GM19468 (cell line): ENCODE results near the gene AFAP1L2.
"Not testable (repeated sequence)": the region's sequence is repeated elsewhere in the genome, so short reads cannot be mapped to it uniquely, and the experiment has no call there.

Experiments used
- ATAC-seq: cut with Tn5 transposase; IDR thresholded peaks from one replicate; pipeline ENCODE4 v1.9.1; 2021; ENCODE audit warnings: mild to moderate bottlenecking, moderate library complexity, moderate number of reproducible peaks; ENCODE audit not compliant: unreplicated experiment; ENCODE audit errors: extremely low read depth

The AFAP1L2 gene

DNA sequence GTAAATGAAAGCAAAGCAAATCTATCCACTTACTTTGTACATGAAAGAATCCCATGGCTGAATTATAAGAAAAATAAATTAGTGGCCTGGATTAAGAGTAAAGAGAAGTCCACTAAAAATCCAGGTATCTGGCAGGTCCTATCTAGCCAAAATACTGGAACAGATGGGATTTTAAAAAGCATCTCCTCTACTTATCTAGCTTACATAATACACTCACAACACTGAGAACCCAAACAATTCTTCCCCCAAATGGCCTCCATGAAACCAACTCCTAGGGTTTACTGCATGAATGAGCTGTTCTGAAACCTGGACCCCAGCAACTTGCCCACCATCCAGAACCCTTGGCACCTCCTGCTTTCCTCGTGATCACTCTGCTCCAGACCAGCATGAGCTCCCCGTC lies 61.3 kb downstream of the AFAP1L2 start:
- ATAC-seq, result no peak

DNA sequence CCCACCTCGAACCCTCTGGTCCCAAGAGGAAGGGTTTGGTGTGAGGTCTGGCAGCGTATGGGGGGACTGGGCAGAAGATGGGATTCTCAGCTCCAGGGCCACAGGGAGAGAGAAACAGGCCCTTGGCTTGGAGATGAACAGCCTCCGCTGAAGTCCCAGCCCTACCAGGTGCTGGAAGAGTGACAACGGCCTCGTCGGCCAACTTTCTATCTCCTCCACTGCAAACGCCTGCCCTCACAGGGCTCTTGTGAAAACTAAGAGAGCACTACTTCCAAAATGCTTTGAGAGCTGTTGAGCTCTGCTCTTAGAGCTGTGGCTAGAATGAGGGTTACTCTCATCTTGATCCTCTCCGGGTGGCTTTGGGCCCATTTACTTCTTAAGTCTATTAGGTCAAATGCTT lies 63.5 kb downstream of the AFAP1L2 start:
- ATAC-seq, result no peak

DNA sequence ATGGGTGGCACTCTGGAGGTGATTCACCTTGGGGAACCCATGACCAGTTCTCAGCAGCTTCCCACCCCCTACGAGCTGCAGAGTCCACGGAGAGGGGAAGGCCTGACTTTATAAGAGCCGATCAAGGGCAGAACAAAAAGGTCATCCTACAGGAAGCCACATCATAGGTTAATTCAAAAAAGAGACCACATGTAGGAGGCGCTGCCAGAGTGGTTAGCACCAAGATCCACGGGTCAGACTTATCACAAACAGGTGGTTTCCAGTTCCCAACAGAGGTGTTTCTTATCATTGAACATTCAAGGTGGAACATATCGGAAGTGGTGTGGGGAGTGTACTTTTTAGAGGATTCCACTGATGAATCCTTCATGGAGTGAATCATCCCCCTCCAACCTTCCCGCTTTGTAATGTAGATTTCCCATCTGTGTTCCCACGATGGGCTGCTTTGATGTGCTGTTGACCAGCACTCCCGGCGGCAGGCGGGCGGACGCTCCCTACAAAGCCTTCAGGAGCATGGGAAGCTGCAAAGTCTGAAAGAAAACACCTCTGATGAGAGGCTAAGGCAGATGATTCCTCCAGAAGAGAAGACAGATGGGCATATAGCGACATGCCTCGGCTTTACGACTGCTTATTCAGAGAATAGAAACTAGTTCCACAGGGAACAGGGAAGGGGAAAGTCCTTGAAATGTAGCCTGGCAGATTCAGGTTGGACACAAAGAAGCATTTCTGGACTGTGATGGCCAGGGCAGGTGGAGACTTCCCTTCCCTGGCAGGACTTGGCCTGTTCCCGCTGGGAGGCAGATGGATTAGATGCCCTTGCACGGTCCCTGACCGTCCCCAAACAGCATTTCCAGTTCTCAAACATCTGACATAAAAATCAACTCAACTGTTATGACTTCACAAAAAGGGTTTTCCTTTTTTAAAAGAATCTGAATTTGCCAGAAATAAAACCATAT lies 66.5 kb downstream of the AFAP1L2 start:
- no peak for ATAC-seq

DNA sequence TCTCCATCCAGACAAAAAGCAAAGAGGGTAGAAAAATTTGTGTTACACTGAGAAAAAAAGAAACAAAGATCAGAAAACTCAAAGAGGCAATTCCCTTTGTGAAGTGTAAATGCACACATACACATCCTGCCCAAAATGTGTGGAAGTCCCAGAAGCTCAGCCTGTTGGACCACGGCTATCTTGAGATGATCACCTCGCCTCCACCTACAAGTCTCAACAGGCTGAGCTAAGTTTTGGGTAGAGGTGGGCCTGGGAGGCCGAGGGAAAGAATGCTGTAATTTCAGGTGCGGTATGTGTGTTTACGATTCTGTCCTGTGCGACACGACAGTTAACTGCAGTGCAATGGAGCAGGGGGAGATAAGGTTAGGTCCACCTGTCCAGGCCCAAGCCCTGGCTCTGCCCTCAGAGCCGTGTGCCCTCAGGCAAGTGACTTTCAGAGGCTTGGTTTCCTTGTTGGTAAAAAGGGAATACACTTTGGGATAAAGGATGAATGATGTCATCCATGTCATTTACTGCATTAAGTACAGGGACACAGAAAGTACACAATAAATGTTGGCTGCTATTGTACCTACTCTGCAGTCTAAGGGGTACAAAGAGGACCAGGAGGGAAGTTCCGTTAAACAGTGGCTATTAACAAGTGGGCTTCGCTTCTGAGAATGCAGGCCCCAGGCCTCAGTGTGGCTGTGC lies 67.3 kb downstream of the AFAP1L2 start:
- no peak for ATAC-seq

DNA sequence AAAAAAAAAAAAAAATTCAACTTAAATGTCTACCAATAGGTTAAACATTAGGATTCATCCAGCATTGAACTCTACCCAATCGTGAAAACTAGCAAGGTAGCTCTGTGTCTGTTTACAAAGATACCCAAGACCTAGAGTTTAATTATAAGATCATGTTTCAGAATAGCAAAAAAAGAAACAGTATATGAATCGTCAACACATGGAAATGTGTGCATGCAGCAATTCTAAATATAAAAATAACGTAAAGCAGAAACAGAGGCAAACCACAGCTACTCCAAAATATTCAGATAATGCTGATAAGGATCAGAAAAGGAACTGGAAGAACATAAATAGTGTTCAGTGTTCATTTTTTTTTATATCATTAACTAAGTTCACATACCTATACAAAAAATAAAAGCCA lies 68.7 kb downstream of the AFAP1L2 start:
- ATAC-seq, result no peak

DNA sequence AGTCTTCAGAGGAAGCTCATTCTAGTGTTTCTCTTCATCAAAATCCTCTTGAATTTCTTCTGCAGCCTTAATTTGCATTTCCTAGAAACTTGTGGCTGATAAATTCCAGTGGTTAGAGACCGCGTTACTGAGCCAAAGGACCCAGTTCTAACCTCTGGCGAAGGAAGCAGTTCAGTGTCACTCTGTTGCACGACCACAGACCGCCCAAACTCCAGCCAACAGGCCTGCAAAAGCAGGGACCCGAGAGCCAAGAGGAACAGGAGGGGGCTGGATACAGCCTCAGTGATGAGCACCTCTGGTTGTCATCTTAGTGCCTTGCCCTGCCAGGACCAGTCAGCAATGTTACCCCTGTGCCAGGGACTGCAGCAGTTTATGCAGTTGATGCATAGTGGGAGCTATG lies 70.0 kb downstream of the AFAP1L2 start:
- ATAC-seq, result no peak

DNA sequence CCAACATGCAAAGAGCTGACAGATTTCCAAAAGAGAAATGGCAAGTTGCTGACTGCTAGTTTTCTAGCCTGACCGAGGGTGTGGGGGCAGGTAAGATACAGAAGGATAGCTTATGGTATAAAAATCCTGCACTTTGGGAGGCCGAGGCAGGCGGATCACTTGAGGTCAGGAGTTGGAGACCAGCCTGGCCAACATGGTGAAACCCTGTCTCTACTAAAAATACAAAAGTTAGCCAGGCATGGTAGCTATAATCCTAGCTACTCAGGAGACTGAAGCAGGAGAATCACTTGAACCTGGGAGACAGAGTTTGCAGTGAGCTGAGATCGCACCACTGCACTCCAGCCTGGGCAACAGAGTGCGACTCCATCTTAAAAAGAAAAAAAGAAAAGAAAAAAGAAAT lies 70.9 kb downstream of the AFAP1L2 start:
- not testable (repeated sequence) for ATAC-seq

DNA sequence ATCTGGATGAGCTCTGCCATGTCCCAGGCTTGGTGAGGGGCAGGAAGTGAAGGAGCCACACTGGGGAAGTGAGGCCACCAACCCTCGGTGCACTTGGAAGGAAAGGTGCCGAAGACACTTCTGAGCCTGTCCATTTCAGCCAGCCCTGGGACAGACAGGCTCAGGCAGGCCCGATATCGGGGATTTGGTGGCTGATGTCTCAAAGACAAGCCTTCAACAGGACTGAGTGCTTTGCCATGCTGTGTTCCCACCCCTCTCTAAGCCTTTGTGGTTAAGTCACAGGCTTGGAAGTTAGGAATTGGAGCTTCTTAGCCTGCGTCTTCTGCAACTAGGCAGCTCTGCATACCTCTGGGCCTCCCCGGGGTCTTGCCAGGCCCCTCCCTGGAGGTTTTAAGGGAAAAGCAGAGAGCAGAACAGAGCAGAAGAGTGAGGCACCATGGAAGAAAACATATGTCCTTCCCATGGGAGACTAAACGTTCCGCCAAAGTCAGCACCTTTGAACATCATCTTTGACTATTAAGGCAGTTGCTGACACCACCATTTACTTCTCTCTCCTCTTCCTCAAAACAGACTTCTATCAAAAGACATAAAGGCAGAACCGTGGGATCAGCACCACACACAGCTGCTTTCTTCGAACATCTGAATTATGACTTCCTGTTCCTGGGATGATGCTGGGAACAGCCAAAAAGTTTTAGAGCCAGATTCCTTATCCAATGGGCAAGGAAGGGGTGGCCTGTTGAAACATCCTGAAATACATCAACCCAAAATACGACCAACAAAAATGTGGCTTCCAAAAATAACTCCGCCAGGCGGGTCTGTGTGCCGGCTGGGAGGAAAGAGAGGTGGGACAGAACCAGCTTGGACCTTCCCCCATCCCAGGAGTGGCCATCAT lies 71.8 kb downstream of the AFAP1L2 start:
- ATAC-seq, result no peak

DNA sequence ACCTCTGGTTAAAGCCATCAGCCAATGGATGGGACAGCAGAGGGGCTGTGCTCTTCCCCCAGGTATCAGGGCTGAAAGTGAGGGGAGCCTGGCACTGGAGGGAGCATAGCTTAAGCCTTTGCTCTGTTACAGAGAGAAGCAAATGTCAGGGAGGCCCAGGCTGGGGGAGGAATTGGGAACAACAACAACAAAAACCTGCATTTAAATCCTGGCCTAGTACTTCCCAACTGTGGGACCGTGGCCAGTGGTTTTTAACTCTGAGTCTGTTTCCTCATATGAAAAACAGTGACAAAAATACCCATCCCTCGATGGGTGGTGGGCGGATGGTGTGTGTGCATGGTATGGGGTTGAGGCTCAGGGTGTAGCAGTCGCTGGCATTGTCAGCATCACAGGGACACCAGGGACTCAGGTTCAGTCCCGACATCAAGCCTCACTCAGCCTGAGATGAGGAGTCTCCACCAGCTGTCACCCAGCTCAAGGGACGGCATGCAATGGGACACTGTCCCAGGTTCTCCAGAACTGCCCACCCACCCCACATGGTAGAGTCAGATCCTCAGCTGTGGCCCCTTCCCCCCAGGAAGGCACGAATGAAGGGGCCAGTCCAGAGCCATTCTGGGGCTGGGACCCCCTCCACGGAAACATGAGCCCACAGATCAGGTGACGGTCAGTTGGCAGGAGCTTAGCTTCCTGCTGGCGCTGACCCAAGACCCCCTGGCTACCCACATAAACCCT lies 74.5 kb downstream of the AFAP1L2 start:
- ATAC-seq, result no peak

DNA sequence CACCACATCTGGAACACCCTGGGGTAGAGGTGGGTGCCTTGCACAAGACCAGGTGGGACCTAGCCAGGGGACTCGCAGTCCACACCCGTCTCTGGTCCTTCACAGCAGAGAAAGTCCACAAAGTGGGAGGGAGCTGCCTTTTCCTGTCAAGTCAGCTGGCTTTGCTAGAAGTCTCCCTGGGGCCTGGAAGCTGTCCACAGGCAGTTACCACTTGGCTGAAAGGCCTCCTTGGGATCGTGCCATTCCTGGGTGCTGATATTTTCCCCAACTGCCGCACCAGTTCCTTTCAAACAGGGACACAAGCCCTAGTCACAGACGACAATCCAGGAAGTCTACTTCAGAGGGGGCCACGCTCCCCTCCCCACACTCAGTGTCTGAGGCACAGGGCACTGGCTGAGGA lies 75.4 kb downstream of the AFAP1L2 start:
- no peak for ATAC-seq

DNA sequence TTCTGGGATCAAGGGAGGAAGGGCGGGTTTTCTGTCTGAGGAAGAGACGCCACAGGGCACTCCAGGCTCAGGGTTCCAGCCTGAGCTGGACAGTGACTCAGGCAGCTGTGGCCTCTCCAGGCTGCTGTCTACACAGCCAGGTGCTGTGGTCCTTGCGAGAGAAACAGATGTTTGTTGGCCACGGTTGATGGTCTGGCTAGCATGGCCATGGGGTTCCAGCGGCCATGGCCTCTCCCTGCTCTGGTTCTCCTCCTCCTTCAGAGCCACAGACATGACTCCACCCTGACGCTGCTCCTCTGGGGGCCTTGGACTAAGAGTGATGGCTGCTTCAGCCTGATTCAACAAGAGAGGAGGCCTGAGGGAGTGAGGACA lies 75.9 kb downstream of the AFAP1L2 start:
- ATAC-seq, result no peak

DNA sequence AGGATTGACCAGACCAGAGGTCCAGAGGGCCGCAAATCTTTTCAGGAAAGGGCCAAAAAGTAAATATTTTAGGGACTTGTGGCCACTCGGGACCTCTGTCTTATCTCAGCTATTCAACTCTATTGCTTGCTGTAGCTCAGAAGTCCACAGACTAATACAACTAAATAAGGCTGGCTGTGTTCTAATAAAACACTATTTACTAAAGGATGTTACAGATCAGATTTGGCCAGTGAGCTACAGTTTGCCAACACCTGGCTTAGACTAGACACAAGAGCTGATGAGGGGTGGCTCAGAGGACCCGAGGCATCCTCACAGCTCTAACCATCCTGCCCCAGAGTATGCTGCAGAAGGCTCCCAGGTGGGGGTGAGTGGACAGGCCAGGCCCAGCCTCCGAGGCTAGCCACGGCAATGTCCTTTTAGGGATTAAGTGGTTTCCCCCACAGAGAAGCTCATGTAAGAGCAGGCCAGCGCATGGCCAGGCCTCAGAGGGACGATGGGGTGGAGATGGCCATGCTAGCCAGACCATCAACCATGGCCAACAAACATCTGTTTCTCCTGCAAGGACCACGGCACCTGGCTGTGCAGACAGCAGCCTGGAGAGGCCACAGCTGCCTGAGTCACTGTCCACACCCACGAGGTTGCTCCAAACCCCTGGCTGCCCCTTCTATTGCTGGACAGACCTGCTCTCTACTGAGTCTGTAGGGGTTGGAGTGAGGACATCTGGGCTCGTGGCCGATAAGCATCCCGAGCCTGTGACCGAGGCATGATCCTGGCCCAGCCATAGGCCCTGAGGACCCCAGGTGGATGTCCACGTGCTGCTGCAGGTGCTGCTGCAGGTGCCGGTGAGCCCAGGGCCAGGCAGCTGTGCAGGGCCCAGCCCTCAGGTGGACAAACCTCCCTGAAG lies 76.5 kb downstream of the AFAP1L2 start:
- no peak for ATAC-seq

DNA sequence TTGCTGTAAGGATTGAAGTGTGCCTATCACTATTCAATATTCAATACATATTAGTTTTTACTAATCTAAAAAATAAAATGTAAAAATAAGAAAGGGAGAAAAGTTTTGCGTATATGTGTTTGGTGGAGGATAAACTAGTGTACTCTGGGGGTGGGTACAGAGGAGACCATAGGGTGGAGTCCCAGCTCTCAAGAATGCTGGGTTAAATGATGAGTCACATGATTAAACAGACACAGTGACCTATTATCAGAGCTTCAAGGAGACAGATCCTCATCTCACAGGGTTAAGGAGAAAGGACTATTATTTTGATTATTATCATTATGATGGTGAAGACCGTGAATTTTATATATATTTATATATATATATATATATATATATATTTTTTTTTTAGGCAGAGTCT lies 77.5 kb downstream of the AFAP1L2 start:
- ATAC-seq, result no peak

DNA sequence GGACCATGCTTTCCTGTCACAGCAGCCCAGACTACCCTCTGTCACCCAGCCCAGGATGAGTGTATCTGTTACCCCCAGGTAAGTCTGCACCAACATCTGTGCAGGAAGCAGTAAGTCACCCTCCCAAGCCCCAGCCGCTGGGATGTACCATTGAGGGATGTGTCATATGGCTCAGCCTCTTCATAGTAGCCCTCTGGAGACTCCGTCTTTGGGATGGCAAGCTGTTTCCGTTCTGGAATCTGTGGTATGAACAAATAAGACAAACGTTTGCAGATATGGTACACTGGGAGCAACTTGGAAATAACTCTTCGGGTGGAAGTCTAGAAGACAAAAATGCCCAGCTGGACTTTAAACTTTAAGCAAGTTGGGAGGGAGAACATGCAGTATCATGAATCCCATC lies 81.3 kb downstream of the AFAP1L2 start:
- no peak for ATAC-seq

DNA sequence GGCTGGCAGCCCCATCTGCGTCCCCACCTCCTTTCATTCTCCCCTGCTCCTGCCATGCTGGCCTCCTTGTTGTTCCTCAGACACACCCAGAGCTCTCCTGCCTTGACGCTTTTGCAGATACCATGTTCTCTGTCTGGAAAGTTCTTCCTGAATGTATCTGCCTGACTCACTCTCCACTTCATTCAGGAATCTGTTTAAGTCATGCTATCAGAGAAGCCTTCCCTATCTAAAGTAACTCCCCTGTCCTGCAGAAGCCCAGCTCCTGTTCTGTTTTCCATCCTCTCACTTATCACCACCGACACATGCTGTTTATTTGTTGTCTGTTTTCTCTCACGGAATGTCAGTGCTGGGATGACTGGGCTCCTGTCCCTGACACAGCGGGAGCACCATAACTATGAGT lies 82.0 kb downstream of the AFAP1L2 start:
- no peak for ATAC-seq

DNA sequence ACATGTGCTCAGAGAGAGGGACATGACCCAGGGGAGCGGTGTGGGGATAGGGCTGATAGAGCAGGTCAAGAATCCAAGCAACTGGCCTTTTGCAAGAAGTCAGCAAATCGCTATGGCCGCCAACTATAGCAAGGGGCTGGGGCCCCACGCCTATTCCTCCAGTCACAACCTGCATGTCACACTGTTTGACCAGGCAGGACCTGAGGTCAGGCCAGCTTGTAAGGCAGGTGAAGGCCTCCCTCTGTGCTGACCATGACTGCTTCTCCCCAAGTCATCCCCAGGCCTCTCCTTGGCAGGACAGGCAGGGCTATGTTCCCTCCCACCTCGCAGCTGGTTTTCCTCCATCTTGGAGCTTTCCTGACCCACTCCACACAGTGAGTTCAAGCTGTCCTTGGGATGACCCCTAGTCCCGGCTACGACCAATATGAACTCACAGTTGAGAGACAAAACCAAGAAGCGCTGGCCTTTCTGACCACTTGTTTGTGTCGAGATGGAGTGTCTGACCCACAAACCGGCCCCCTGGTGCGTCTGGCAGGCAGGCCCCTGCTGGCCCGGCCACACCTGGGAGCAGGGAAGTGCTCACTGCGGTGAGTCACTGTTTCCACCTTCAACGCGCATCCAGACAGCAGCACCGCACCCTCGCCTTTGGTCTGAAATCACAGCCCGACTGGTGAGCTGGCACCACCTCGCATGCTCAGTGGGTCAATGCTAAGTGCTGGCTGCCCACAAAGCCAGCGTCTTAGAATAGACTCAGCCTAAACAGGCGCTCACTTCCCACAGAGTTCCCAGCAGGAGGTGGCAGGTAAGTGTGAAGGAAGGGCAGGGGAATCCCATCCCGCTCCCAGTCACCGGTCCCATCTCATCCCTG lies 83.8 kb downstream of the AFAP1L2 start:
- no peak for ATAC-seq

DNA sequence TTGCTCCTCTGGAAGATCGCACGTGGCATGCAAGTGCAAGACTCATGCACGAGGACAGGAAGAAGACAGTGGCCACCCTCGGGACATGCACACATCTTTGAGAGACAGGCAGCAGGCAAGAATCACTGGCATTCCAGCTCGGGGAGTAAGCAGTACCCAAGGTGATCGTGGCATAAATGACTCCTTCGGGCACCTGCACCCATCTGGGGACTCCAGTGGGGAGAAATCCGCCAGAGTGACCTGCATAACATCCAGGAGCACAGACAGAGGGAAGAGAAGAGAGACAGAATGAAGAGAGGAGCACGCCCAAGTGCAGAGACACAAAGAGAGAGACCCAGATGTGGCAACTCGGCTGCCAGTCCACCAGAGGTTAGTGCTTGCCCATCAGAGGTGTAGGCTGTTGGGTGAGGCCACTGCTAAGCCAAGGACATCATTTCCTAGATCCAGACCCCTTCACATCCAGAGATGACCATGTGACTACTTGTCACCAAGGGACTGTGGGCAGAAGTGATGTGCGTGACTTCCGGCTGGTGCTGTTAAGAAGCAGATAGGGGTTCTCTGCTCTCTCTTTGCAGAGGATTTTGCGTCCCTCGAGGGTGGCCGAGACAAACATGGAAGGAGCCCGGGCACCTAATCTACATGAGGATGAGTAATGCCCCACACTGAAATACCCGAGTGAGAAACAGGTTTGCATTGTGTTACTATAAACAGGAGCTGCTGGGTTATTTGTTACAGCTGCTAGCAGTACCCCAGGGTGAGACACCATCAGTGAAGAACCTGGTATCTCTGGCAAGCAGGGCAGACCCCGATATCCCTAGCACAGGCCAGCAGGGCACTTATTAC lies 84.7 kb downstream of the AFAP1L2 start:
- no peak for ATAC-seq
